NB4 (cell line): ENCODE data around the gene SIRT7.

Experiments used
- TF ChIP-seq, protein P1 (sequence below): IDR thresholded peaks from 2 replicates; pipeline ENCODE4 v1.6.1; 2011; ENCODE audit warnings: low read depth, low read length
- TF ChIP-seq, protein P2 (sequence below): IDR thresholded peaks from one replicate; pipeline ENCODE4 v1.5.1; 2012; ENCODE audit warnings: low read depth, low read length

DNA sequence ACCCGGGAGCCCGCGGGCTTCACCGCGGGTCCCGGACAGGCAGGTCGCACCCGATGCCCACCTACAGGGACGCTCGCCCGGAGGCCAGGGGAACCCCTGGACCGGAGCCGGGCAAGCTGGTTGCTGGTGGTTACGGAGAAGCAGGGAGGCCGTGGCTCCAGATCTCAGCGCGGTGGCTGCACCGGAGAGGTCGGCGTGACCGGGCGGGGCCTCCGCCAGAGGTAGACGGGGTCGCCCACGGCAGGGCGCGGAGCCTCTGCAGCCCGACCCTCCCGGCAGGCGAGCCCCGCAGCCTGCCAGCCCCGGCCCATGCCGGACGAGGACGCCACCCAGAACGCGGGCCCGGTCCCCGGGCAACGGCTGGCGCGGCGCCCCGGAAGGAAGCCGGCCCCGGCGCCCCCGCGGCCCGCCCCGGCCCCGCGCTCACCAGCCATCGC is 7.1 kb downstream of the SIRT7 start:
- TF ChIP-seq, protein P1, sequence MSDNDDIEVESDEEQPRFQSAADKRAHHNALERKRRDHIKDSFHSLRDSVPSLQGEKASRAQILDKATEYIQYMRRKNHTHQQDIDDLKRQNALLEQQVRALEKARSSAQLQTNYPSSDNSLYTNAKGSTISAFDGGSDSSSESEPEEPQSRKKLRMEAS: no peak
- TF ChIP-seq, protein P2, sequence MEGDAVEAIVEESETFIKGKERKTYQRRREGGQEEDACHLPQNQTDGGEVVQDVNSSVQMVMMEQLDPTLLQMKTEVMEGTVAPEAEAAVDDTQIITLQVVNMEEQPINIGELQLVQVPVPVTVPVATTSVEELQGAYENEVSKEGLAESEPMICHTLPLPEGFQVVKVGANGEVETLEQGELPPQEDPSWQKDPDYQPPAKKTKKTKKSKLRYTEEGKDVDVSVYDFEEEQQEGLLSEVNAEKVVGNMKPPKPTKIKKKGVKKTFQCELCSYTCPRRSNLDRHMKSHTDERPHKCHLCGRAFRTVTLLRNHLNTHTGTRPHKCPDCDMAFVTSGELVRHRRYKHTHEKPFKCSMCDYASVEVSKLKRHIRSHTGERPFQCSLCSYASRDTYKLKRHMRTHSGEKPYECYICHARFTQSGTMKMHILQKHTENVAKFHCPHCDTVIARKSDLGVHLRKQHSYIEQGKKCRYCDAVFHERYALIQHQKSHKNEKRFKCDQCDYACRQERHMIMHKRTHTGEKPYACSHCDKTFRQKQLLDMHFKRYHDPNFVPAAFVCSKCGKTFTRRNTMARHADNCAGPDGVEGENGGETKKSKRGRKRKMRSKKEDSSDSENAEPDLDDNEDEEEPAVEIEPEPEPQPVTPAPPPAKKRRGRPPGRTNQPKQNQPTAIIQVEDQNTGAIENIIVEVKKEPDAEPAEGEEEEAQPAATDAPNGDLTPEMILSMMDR: no peak
